H1 (cell line): ENCODE measurements around the gene ASB1. TPM values are rescaled to one million over a fixed set of nuclear protein-coding genes. Genes with fewer than 3 reads are reported as not detected.

ENCODE experiments used
- BRCA1 ChIP-seq: IDR thresholded peaks from 2 replicates; pipeline ENCODE4 v1.6.1; 2012; ENCODE audit warnings: low read depth, low read length, improper control_type of control experiment
- CHD2 ChIP-seq: IDR thresholded peaks from 2 replicates; pipeline ENCODE4 v1.6.1; 2012; ENCODE audit warnings: low read length, improper control_type of control experiment
- CHD7 ChIP-seq: fragments of 300-600 bp; sonication (generic); IDR thresholded peaks from 2 replicates; pipeline ENCODE4 v1.7.1; 2012; ENCODE audit warnings: low read length, moderate library complexity, mild to moderate bottlenecking, inconsistent platforms; ENCODE audit not compliant: insufficient replicate concordance
- EP300 ChIP-seq, 2 experiments: IDR thresholded peaks; 1 replicate in 1 of 2; 2 replicates in 1 of 2; pipeline ENCODE4 v1.6.1; 2011 to 2012; ENCODE audit warnings: low read depth in 2 of 2, low read length in 2 of 2, mild to moderate bottlenecking in 2 of 2, borderline replicate concordance in 1 of 2, inconsistent platforms in 1 of 2, moderate library complexity in 1 of 2
- GTF2F1 ChIP-seq: IDR thresholded peaks from 2 replicates; pipeline ENCODE4 v1.6.1; 2012; ENCODE audit warnings: low read depth, low read length, improper control_type of control experiment, borderline replicate concordance
- KDM4A ChIP-seq: IDR thresholded peaks from one replicate; pipeline ENCODE4 v1.7.1; 2012; ENCODE audit warnings: low read depth, mild to moderate bottlenecking, moderate library complexity, low read length, inconsistent platforms; ENCODE audit not compliant: severe bottlenecking
- NANOG ChIP-seq: IDR thresholded peaks from 2 replicates; pipeline ENCODE4 v1.6.1; 2011; ENCODE audit warnings: low read length, low read depth, mild to moderate bottlenecking, inconsistent platforms; ENCODE audit not compliant: insufficient read depth, poor library complexity, severe bottlenecking
- polyA plus RNA-seq, 7 experiments: library from polyadenylated mRNA; depleted of rRNA in 3 of 7; stranded (reverse) in 5 of 7; unstranded in 2 of 7; fragments of >200 nt in 5 of 7; fragments of 200-250 nt in 2 of 7; gene quantifications; 1 replicate in 5 of 7; 2 replicates in 1 of 7; 4 replicates in 1 of 7; pipeline versions ENCODE4 v1.2.1 to v1.2.3, GENCODE V29; 2011 to 2013; ENCODE audit warnings: missing spikeins in 2 of 7, mixed read lengths in 2 of 7
- total RNA-seq: library from RNA; stranded (reverse); fragmentation: NEBNext Ultra II Directional; extraction: Animal tissue kit (Norgen Biotek cat#: 25700); gene quantifications from 2 replicates; pipeline ENCODE4 v1.2.1, GENCODE V29; 2021

ASB1 gene
- total and polyA plus RNA-seq, 2 of the 8 experiments (the other 6 are each of a cell fraction or from before 2014, with no cell fraction given), result 24.1 to 36.0 TPM

- TF ChIP-seq CHD7, result no peak
- TF ChIP-seq BRCA1, result no peak
- no peak for TF ChIP-seq GTF2F1
- no peak for TF ChIP-seq EP300 (IDR thresholded peaks at IDR 0.05; ENCODE audit: borderline replicate concordance in 1 of 2, low read depth in 2 of 2, low read length in 2 of 2)
- TF ChIP-seq CHD2, result no peak
- no peak for TF ChIP-seq NANOG
- no peak for TF ChIP-seq KDM4A
Measured at GRCh38 chr2:238398577-238398976, 28.1 kb upstream of the ASB1 start (continued).
